ENCODE measurements around the gene HECTD3. TPM values are rescaled to one million over a fixed set of nuclear protein-coding genes. Genes with fewer than 3 reads are reported as not detected.

HECTD3 gene
- 18.4 and 22.0 TPM in 2 replicates for total RNA-seq

GRCh38 chr1:45010855-45011811 is at the start of gene HECTD3:
Gene HECTD3, minus strand, starts transcription at chr1:45011324. Its CDS starts 67 bp downstream, at chr1:45011257.

GRCh38 chr1:45011837-45012638 is 914 bp upstream of the HECTD3 start, which contains the start of gene UROD:
Gene UROD, plus strand, starts transcription at chr1:45012254. Its CDS starts 12 bp downstream, at chr1:45012266.

Other genes starting within 250 kb of the HECTD3 start
- gene RPS8, start 235.8 kb downstream of the HECTD3 start, total RNA-seq: 2,787 and 3,108 TPM in 2 replicates
- 0.16 TPM in 1 of 2 replicates, not detected in the other for gene BEST4, start 223.2 kb downstream of the HECTD3 start, total RNA-seq
- gene PLK3, start 210.9 kb downstream of the HECTD3 start, total RNA-seq: 34.4 and 75.1 TPM in 2 replicates
- gene DYNLT4, start 204.0 kb downstream of the HECTD3 start, total RNA-seq: 2.7 TPM in 1 of 2 replicates, not detected in the other
- 1.2 and 6.2 TPM in 2 replicates for gene BTBD19, start 202.8 kb downstream of the HECTD3 start, total RNA-seq
- not detected in 2 replicates for gene PTCH2, start 168.1 kb downstream of the HECTD3 start, total RNA-seq
- 26.6 and 42.1 TPM in 2 replicates for gene EIF2B3, start 24.7 kb downstream of the HECTD3 start, total RNA-seq
- gene UROD, start 930 bp upstream of the HECTD3 start, total RNA-seq: 107 and 124 TPM in 2 replicates
- not detected in 2 replicates for gene ZSWIM5, start 195.3 kb upstream of the HECTD3 start, total RNA-seq